OCI-LY7 (cell line): Measurements from ENCODE around the gene DYNC2H1.

Source experiments
- CTCF ChIP-seq: fragments of 200-600 bp; sonication (generic); conservative IDR thresholded peaks from 2 replicates; pipeline ENCODE4 v1.5.1; 2014; ENCODE audit warnings: mild to moderate bottlenecking, antibody characterized with exemption, low read length, moderate library complexity, mixed read lengths
- EZH2phosphoT487 ChIP-seq: fragments of 200-600 bp; sonication (generic); IDR thresholded peaks from 2 replicates; pipeline ENCODE4 v1.6.1; 2018; ENCODE audit warnings: low read depth, borderline replicate concordance, mild to moderate bottlenecking, mixed run types, antibody characterized with exemption, low read length, moderate library complexity, mixed read lengths

- TF ChIP-seq CTCF (no peak), EZH2phosphoT487 (no peak)
These were observed 385.3 kb downstream of the DYNC2H1 start for GRCh38 chr11:103494491-103494890.
